ENCODE measurements around the gene ATP1A2. TPM values are rescaled to one million over a fixed set of nuclear protein-coding genes. Genes with fewer than 3 reads are reported as not detected.
"Not testable (repeated sequence)": the region's sequence is repeated elsewhere in the genome, so short reads cannot be mapped to it uniquely, and the experiment has no call there.

The ATP1A2 gene
- total RNA-seq, 1 experiment from 2014 or later, result 0.15 TPM

DNA sequence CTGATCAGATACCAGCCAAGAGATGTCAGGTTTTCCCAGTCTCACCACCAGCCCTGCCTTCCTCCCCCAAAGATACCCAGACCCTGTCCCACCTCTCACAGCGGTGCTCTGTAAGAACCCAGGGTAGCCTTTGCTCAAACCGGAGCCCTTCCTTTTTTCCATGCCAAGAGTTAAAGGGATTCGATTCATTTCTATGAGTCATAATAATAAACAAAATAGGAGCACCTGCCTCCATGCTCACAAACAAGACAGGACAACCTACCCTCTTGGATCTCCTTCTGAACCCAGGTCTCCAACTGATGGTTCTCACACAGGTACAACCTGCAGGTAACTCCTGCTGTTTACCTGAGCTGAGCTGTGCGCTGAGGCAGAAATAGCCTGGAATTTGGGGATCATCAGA, 5.9 kb upstream of the ATP1A2 start:
- Histone ChIP-seq H3K27me3 (ENCODE audit: control insufficient read depth, insufficient read depth, low read length) (no peaks in the 10 kb centered on the region), H3K36me3 (ENCODE audit: control insufficient read depth, insufficient read depth, low read length) (no peaks in the 10 kb centered on the region), H3K4me1 (ENCODE audit: control insufficient read depth, insufficient read depth, low read length) (no peaks in the 10 kb centered on the region; the same call in 1 of the 2 replicates), H3K27ac (ENCODE audit: low read length) (no peak overlapping the region), H3K9me3 (ENCODE audit: control insufficient read depth, insufficient read depth, low read depth, low read length) (no peaks in the 10 kb centered on the region), H3K4me3 (ENCODE audit: low read depth in 2 of 2, low read length in 2 of 2) (no peak overlapping the region)
- DNase-seq (ENCODE audit: low read depth, low spot score) (no peak), ATAC-seq (no peak)
- no TSS peak for BruUV-seq (replicated peaks)
- POLR2A ChIA-PET, result no interaction called here
- in situ Hi-C loops (cut with HindIII; ENCODE audit: low pct_unique_long_range_greater_than_20kb, low sequenced_read_pairs), result no loop called here
- TF ChIP-seq, protein P1, sequence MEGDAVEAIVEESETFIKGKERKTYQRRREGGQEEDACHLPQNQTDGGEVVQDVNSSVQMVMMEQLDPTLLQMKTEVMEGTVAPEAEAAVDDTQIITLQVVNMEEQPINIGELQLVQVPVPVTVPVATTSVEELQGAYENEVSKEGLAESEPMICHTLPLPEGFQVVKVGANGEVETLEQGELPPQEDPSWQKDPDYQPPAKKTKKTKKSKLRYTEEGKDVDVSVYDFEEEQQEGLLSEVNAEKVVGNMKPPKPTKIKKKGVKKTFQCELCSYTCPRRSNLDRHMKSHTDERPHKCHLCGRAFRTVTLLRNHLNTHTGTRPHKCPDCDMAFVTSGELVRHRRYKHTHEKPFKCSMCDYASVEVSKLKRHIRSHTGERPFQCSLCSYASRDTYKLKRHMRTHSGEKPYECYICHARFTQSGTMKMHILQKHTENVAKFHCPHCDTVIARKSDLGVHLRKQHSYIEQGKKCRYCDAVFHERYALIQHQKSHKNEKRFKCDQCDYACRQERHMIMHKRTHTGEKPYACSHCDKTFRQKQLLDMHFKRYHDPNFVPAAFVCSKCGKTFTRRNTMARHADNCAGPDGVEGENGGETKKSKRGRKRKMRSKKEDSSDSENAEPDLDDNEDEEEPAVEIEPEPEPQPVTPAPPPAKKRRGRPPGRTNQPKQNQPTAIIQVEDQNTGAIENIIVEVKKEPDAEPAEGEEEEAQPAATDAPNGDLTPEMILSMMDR (IDR thresholded peaks at IDR 0.05), result no peak
- TF ChIP-seq, protein P2, sequence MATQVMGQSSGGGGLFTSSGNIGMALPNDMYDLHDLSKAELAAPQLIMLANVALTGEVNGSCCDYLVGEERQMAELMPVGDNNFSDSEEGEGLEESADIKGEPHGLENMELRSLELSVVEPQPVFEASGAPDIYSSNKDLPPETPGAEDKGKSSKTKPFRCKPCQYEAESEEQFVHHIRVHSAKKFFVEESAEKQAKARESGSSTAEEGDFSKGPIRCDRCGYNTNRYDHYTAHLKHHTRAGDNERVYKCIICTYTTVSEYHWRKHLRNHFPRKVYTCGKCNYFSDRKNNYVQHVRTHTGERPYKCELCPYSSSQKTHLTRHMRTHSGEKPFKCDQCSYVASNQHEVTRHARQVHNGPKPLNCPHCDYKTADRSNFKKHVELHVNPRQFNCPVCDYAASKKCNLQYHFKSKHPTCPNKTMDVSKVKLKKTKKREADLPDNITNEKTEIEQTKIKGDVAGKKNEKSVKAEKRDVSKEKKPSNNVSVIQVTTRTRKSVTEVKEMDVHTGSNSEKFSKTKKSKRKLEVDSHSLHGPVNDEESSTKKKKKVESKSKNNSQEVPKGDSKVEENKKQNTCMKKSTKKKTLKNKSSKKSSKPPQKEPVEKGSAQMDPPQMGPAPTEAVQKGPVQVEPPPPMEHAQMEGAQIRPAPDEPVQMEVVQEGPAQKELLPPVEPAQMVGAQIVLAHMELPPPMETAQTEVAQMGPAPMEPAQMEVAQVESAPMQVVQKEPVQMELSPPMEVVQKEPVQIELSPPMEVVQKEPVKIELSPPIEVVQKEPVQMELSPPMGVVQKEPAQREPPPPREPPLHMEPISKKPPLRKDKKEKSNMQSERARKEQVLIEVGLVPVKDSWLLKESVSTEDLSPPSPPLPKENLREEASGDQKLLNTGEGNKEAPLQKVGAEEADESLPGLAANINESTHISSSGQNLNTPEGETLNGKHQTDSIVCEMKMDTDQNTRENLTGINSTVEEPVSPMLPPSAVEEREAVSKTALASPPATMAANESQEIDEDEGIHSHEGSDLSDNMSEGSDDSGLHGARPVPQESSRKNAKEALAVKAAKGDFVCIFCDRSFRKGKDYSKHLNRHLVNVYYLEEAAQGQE (IDR thresholded peaks at IDR 0.05; ENCODE audit: insufficient read depth in 1 of 2, low read depth in 2 of 2, low read length in 1 of 2), result no peak
- TF ChIP-seq SIN3A (IDR thresholded peaks at IDR 0.05; ENCODE audit: borderline replicate concordance, insufficient read depth, low read depth, low read length) (no peak), POLR2AphosphoS5 (IDR thresholded peaks at IDR 0.05; ENCODE audit: low read depth, low read length) (no peak), TCF7L2 (IDR thresholded peaks at IDR 0.05; ENCODE audit: low read depth, low read length) (no peak)
- CTCF ChIA-PET, result interaction anchor here (1.1 kb wide), 1 partner anchor 110 kb away, joined by 3 read pairs; no protein-coding TSS in a partner anchor
- intact Hi-C loops (cut with micrococcal nuclease; ENCODE audit: unreplicated experiment), result loop anchor here (10.0 kb wide), 1 partner anchor 85 kb away; the partner anchor contains the start of gene CASQ1

DNA sequence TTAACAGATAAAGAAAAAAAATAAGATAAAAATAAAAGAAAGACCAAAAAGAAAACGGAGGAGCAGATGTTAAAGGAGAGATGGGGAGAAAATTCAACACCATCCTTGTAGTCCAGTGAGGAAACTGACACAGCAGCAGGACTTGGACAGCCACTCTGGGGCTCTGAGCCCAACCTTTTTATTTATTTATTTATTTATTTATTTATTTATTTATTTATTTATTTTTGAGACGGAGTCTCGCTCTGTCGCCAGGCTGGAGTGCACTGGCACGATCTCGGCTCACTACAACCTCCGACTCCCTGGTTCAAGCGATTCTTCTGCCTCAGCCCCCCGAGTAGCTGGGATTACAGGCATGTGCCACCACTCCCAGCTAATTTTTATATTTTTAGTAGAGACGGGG, 4.1 kb upstream of the ATP1A2 start:
- CTCF ChIA-PET; H3K4me1 ChIP-seq (ENCODE audit: control insufficient read depth, insufficient read depth, low read length); DNase-seq (ENCODE audit: low read depth, low spot score); intact Hi-C loops (cut with micrococcal nuclease; ENCODE audit: unreplicated experiment); in situ Hi-C loops (cut with HindIII; ENCODE audit: low pct_unique_long_range_greater_than_20kb, low sequenced_read_pairs); H3K9me3 ChIP-seq (ENCODE audit: control insufficient read depth, insufficient read depth, low read depth, low read length); H3K36me3 ChIP-seq (ENCODE audit: control insufficient read depth, insufficient read depth, low read length); BruUV-seq (replicated peaks); ATAC-seq; POLR2A ChIA-PET; H3K4me3 ChIP-seq (ENCODE audit: low read depth in 2 of 2, low read length in 2 of 2); H3K27me3 ChIP-seq (ENCODE audit: control insufficient read depth, insufficient read depth, low read length); H3K27ac ChIP-seq (ENCODE audit: low read length): not testable (repeated sequence)

DNA sequence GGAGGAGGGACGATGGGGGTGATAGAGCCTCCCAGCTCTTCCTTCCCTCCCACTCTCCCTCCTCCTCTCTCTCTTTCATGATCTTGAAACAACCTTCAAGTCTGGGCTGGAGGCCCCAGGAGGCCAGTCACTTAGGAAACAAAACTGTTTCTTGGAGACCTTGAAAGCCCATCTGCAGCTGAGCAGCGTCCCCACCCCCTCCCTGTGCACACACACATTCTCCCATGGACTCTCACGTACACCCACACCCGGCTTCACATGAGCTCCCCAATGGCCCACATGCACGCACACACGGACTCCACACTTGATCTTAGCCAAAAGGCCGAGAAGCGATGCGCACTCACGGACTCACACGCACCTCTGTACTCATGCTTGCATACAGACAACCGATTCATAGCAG, 3.2 kb upstream of the ATP1A2 start:
- H3K4me1 ChIP-seq (ENCODE audit: control insufficient read depth, insufficient read depth, low read length), result no peaks in the 10 kb centered on the region; the same call in 1 of the 2 replicates
- no peak overlapping the region for H3K4me3 ChIP-seq (ENCODE audit: low read depth in 2 of 2, low read length in 2 of 2)
- intact Hi-C loops (cut with micrococcal nuclease; ENCODE audit: unreplicated experiment) (no loop called here), in situ Hi-C loops (cut with HindIII; ENCODE audit: low pct_unique_long_range_greater_than_20kb, low sequenced_read_pairs) (no loop called here)
- H3K36me3 ChIP-seq (ENCODE audit: control insufficient read depth, insufficient read depth, low read length), result no peaks in the 10 kb centered on the region
- TF ChIP-seq POLR2AphosphoS5 (IDR thresholded peaks at IDR 0.05; ENCODE audit: low read depth, low read length) (no peak), TCF7L2 (IDR thresholded peaks at IDR 0.05; ENCODE audit: low read depth, low read length) (no peak), SIN3A (IDR thresholded peaks at IDR 0.05; ENCODE audit: borderline replicate concordance, insufficient read depth, low read depth, low read length) (no peak)
- TF ChIP-seq, protein P1 (IDR thresholded peaks at IDR 0.05), result no peak
- TF ChIP-seq, protein P2 (IDR thresholded peaks at IDR 0.05; ENCODE audit: insufficient read depth in 1 of 2, low read depth in 2 of 2, low read length in 1 of 2), result no peak
- no peaks in the 10 kb centered on the region for H3K9me3 ChIP-seq (ENCODE audit: control insufficient read depth, insufficient read depth, low read depth, low read length)
- CTCF ChIA-PET, result no interaction called here
- H3K27me3 ChIP-seq (ENCODE audit: control insufficient read depth, insufficient read depth, low read length), result no peaks in the 10 kb centered on the region
- no TSS peak for BruUV-seq (replicated peaks)
- no peak overlapping the region for H3K27ac ChIP-seq (ENCODE audit: low read length)
- ATAC-seq (no peak), DNase-seq (ENCODE audit: low read depth, low spot score) (no peak)
- POLR2A ChIA-PET, result no interaction called here

All from Panc1 (cell line).